Progenitor cell of endocrine pancreas (in vitro differentiated cells): ENCODE data around the gene SLC9A7. TPM values are rescaled to one million over a fixed set of nuclear protein-coding genes. Genes with fewer than 3 reads are reported as not detected.

Experiments used
- DNase-seq: peaks from one replicate; pipeline ENCODE4 v3.0.0; 2021; ENCODE audit warnings: low spot score; ENCODE audit not compliant: unreplicated experiment
- H3K27ac Mint-ChIP-seq: 2 replicates; pipeline ENCODE4 v1.8.0; 2021; ENCODE audit warnings: mild to moderate bottlenecking, moderate library complexity, mixed read lengths
- H3K27me3 Mint-ChIP-seq: 2 replicates; pipeline ENCODE4 v1.8.0; 2021; ENCODE audit warnings: mixed read lengths
- H3K36me3 Mint-ChIP-seq: 2 replicates; pipeline ENCODE4 v1.8.0; 2022; ENCODE audit warnings: mixed read lengths; ENCODE audit not compliant: insufficient read depth
- H3K4me1 Mint-ChIP-seq: 2 replicates; pipeline ENCODE4 v1.8.0; 2021; ENCODE audit warnings: low read depth, mixed read lengths
- H3K4me3 Mint-ChIP-seq: 2 replicates; pipeline ENCODE4 v1.8.0; 2021; ENCODE audit warnings: low read depth, mild to moderate bottlenecking, moderate library complexity, mixed read lengths
- H3K9me3 Mint-ChIP-seq: 2 replicates; pipeline ENCODE4 v1.8.0; 2021; ENCODE audit warnings: low read depth, mixed read lengths
- total RNA-seq: library from RNA; stranded (reverse); gene quantifications from 2 replicates; pipeline ENCODE4 v1.2.1, GENCODE V29; 2021
- TF ChIP-seq, protein P1 (sequence below): fragments of 200-600 bp; sonication (generic); IDR thresholded peaks from one replicate; pipeline ENCODE4 v1.5.0; 2021; ENCODE audit warnings: antibody characterized with exemption, mild to moderate bottlenecking; ENCODE audit not compliant: unreplicated experiment

The SLC9A7 gene
- total RNA-seq, 1 donor from 2014 or later: 9.5 TPM

DNA sequence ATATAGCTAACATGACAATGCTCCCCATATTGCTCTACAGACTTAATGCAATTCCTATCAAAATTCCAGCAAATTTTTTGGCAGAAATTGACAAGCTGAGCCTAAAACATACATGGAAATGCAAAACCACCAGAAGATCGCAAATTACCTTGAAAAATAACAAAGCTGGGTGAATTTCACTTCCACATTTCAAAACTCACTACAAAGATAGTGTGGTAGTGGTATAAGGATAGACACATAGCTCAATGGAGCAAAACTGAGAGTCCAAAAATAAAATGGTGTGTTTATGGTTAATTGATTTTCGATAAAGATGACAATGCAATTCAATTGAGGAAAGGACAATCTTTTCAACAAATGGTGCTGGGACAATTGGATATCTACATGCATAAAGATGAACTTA lies 65.8 kb downstream of the SLC9A7 start:
- Mint-ChIP-seq H3K27ac (no peak overlapping the region), H3K36me3 (peaks cover 3% of the 10 kb centered on the region), H3K4me1 (no peaks in the 10 kb centered on the region), H3K27me3 (no peaks in the 10 kb centered on the region), H3K4me3 (no peak overlapping the region), H3K9me3 (peaks cover 9% of the 10 kb centered on the region)
- DNase-seq: no peak
- TF ChIP-seq, protein P1, sequence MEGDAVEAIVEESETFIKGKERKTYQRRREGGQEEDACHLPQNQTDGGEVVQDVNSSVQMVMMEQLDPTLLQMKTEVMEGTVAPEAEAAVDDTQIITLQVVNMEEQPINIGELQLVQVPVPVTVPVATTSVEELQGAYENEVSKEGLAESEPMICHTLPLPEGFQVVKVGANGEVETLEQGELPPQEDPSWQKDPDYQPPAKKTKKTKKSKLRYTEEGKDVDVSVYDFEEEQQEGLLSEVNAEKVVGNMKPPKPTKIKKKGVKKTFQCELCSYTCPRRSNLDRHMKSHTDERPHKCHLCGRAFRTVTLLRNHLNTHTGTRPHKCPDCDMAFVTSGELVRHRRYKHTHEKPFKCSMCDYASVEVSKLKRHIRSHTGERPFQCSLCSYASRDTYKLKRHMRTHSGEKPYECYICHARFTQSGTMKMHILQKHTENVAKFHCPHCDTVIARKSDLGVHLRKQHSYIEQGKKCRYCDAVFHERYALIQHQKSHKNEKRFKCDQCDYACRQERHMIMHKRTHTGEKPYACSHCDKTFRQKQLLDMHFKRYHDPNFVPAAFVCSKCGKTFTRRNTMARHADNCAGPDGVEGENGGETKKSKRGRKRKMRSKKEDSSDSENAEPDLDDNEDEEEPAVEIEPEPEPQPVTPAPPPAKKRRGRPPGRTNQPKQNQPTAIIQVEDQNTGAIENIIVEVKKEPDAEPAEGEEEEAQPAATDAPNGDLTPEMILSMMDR: no peak

DNA sequence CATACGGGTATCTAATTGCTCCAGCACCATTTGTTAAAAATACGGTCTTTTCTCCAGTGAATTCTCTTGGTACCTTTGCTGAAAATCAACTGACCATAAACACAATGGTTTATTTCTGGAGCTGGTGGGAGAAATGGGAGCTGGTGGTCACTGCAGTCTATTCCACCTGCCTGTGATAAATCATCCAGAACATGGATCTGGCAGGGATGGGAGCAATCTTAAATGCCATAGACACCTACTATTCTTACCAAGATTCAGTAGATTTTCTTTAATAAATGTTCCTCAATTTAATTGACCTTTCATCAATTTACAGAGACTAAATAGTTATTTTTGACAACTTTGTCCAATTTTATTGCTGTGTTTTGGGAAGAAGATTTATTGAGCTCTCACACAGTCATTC lies 68.1 kb downstream of the SLC9A7 start:
- H3K27ac Mint-ChIP-seq: no peak overlapping the region
- H3K4me1 Mint-ChIP-seq: no peaks in the 10 kb centered on the region
- no peak for DNase-seq
- peaks cover 5% of the 10 kb centered on the region for H3K9me3 Mint-ChIP-seq
- H3K36me3 Mint-ChIP-seq: no peaks in the 10 kb centered on the region
- TF ChIP-seq, protein P1: no peak
- H3K27me3 Mint-ChIP-seq: no peaks in the 10 kb centered on the region
- no peak overlapping the region for H3K4me3 Mint-ChIP-seq

DNA sequence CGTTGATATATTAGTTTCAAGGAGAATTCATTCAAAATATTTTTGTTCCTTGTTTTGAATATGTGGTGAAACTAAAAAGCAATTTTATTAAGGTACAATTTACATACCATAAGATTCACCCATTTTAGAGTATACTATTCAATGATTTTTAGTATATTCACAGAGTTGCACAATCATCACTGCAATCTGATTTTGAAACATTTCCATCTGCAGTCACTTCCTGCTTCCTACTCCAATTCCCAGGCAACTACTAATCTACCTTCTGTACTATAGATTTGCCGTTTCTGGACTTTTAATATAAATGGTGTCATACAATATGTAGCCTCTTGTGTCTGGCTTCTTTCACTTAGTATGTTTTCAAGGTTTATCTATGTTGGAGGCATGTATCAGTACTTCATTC lies 71.3 kb downstream of the SLC9A7 start:
- no peak for DNase-seq
- Mint-ChIP-seq H3K36me3 (no peaks in the 10 kb centered on the region), H3K9me3 (peaks cover 5% of the 10 kb centered on the region), H3K27ac (no peak overlapping the region), H3K4me3 (no peak overlapping the region), H3K27me3 (no peaks in the 10 kb centered on the region), H3K4me1 (no peaks in the 10 kb centered on the region)
- TF ChIP-seq, protein P1: no peak

DNA sequence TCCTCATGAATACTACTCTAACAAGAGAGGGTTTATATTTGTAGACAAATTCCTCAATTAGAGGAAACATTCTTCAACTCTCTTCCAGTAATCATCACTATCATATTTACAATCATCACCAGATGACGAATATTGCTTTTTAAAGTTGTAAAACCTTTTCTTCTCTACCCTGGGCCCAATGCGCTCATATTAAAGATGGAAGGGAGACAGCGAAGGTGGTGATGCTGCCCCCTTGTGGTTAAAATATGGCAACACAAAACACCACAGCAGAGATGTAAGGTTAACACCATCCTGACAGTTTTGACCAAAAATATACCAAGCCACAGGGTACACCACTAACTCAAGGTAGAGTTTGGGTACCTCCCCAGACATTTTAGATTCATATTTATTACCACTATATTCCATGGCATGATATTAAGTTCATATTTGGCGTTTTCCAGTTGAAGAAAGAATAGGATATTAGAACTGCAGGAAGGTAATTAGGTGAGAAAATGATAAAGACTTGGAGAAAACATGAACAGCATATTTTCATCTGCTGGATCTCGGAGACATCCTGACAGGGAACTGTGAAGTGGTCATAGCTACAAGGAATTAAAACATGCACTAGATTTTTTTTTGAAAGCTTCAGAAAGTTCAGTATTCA lies 72.8 kb downstream of the SLC9A7 start:
- H3K27ac Mint-ChIP-seq: no peak overlapping the region
- no peaks in the 10 kb centered on the region for H3K27me3 Mint-ChIP-seq
- H3K36me3 Mint-ChIP-seq: no peaks in the 10 kb centered on the region
- H3K4me1 Mint-ChIP-seq: peaks cover 2% of the 10 kb centered on the region
- TF ChIP-seq, protein P1: peak; percentile 67
- H3K9me3 Mint-ChIP-seq: peaks cover 7% of the 10 kb centered on the region
- H3K4me3 Mint-ChIP-seq: no peak overlapping the region
- DNase-seq: no peak

DNA sequence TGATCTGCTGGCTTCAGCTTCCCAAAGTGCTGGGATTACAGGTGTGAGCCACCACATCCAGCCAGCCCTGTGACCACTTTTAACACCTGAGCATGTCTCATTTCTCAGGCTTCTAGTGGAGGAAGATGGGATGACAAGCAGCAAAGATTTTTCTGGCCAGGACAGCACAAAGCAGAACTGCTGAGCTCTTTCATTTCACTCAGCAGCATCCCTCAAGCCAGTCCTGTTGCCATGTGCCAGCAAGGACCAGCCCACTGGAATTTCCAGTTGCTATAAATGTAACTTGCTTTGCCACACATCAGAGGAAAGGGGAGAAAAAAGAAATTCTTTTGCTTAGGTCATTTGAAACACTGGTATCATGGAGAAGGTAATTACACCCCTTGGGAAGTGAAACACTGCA lies 75.9 kb downstream of the SLC9A7 start:
- peaks cover 5% of the 10 kb centered on the region for H3K4me1 Mint-ChIP-seq
- no peak overlapping the region for H3K27ac Mint-ChIP-seq
- peaks cover 3% of the 10 kb centered on the region for H3K36me3 Mint-ChIP-seq
- no peaks in the 10 kb centered on the region for H3K27me3 Mint-ChIP-seq
- DNase-seq: no peak
- TF ChIP-seq, protein P1: no peak
- H3K4me3 Mint-ChIP-seq: no peak overlapping the region
- peaks cover 10% of the 10 kb centered on the region for H3K9me3 Mint-ChIP-seq
